CD14-positive monocyte (primary cell): ENCODE data around the gene ITFG2. TPM values are rescaled to one million over a fixed set of nuclear protein-coding genes. Genes with fewer than 3 reads are reported as not detected.
A peak's percentile ranks its signal among the peaks of the same experiment; 100 is the strongest.
"Not testable (repeated sequence)": the region's sequence is repeated elsewhere in the genome, so short reads cannot be mapped to it uniquely, and the experiment has no call there.

Experiments
- DNase-seq, 3 donors: peaks; one replicate each; pipeline ENCODE4 v3.0.0-alpha.2; 2011 to 2022
- H2AFZ ChIP-seq: 2 replicates; pipeline ENCODE4 v1.6.0; 2012; ENCODE audit warnings: mild to moderate bottlenecking, low read depth, low read length, inconsistent platforms; ENCODE audit not compliant: insufficient read depth, poor library complexity, severe bottlenecking
- H3K27ac ChIP-seq, 2 donors: 1 replicate in 1 of 2; 2 replicates in 1 of 2; pipeline ENCODE4 v1.5.1; 2012 to 2013; ENCODE audit warnings: low read length in 2 of 2, control low read depth in 1 of 2, inconsistent platforms in 1 of 2, low read depth in 1 of 2, mild to moderate bottlenecking in 1 of 2
- H3K27me3 ChIP-seq, 2 donors: one replicate each; pipeline versions ENCODE4 v1.6.0 to v1.6.1; 2011 to 2013; ENCODE audit warnings: low read length in 2 of 2; ENCODE audit not compliant: control insufficient read depth in 2 of 2, insufficient read depth in 2 of 2
- H3K36me3 ChIP-seq, 2 donors: replicated peaks in 1 of 2; 1 replicate in 1 of 2; 2 replicates in 1 of 2; pipeline versions ENCODE4 v1.5.1 to v1.6.1; 2012 to 2013; ENCODE audit warnings: low read length in 2 of 2, control low read depth in 1 of 2, inconsistent platforms in 1 of 2, mild to moderate bottlenecking in 1 of 2; ENCODE audit not compliant: insufficient read depth in 2 of 2, control insufficient read depth in 1 of 2
- H3K4me1 ChIP-seq, 2 donors: 1 replicate in 1 of 2; 2 replicates in 1 of 2; pipeline versions ENCODE4 v1.5.1 to v1.6.1; 2012 to 2013; ENCODE audit warnings: low read length in 2 of 2, control low read depth in 1 of 2, inconsistent platforms in 1 of 2, mild to moderate bottlenecking in 1 of 2, moderate library complexity in 1 of 2; ENCODE audit not compliant: insufficient read depth in 2 of 2, control insufficient read depth in 1 of 2
- H3K4me2 ChIP-seq: replicated peaks from 2 replicates; pipeline ENCODE3; 2012; ENCODE audit warnings: low read length, moderate library complexity, mild to moderate bottlenecking; ENCODE audit not compliant: poor library complexity, severe bottlenecking; ENCODE audit errors: extremely low read depth
- H3K4me3 ChIP-seq, 3 experiments: fragments of 200-600 bp in 1 of 3; sonication (generic) in 1 of 3; replicated peaks in 1 of 3; 1 replicate in 2 of 3; 2 replicates in 1 of 3; pipeline ENCODE4 v1.5.1; 2011 to 2013; ENCODE audit warnings: low read length in 3 of 3, mild to moderate bottlenecking in 3 of 3, control low read depth in 2 of 3, low read depth in 2 of 3, inconsistent platforms in 1 of 3, moderate library complexity in 1 of 3
- H3K79me2 ChIP-seq: 2 replicates; pipeline ENCODE4 v1.6.0; 2012; ENCODE audit warnings: mild to moderate bottlenecking, control low read depth, inconsistent platforms, low read length, moderate library complexity; ENCODE audit not compliant: insufficient read depth
- H3K9ac ChIP-seq: 2 replicates; pipeline ENCODE4 v1.6.0; 2017; ENCODE audit warnings: low read length, mild to moderate bottlenecking; ENCODE audit not compliant: insufficient read depth, poor library complexity, severe bottlenecking
- H3K9me3 ChIP-seq, 2 donors: replicated peaks in 1 of 2; 1 replicate in 1 of 2; 2 replicates in 1 of 2; pipeline versions ENCODE4 v1.5.1 to v1.6.1; 2012 to 2013; ENCODE audit warnings: low read length in 2 of 2, control low read depth in 1 of 2; ENCODE audit not compliant: control insufficient read depth in 1 of 2, insufficient read depth in 1 of 2
- H4K20me1 ChIP-seq: 2 replicates; pipeline ENCODE4 v1.6.0; 2012; ENCODE audit warnings: mild to moderate bottlenecking, low read length, control low read depth, moderate library complexity; ENCODE audit not compliant: insufficient read depth
- H3K27ac Mint-ChIP-seq, 7 donors: one replicate each; pipeline ENCODE4 v1.8.0; 2020; ENCODE audit warnings: mild to moderate bottlenecking in 7 of 7, mixed read lengths in 7 of 7, moderate library complexity in 6 of 7, inconsistent platforms in 2 of 7
- H3K27me3 Mint-ChIP-seq, 3 donors: one replicate each; pipeline ENCODE4 v1.8.0; 2021 to 2022; ENCODE audit warnings: low read depth in 3 of 3, mild to moderate bottlenecking in 3 of 3, mixed read lengths in 3 of 3, moderate library complexity in 3 of 3, inconsistent platforms in 1 of 3
- H3K36me3 Mint-ChIP-seq, 2 donors: one replicate each; pipeline ENCODE4 v1.8.0; 2020; ENCODE audit warnings: mixed read lengths in 2 of 2, inconsistent platforms in 1 of 2, mild to moderate bottlenecking in 1 of 2
- H3K4me1 Mint-ChIP-seq: one replicate; pipeline ENCODE4 v1.8.0; 2020; ENCODE audit warnings: mild to moderate bottlenecking, mixed read lengths
- H3K4me3 Mint-ChIP-seq, 2 donors: one replicate each; pipeline ENCODE4 v1.8.0; 2020; ENCODE audit warnings: mild to moderate bottlenecking in 2 of 2, mixed read lengths in 2 of 2, moderate library complexity in 1 of 2
- H3K9me3 Mint-ChIP-seq, 7 donors: one replicate each; pipeline ENCODE4 v1.8.0; 2020 to 2022; ENCODE audit warnings: mixed read lengths in 7 of 7, mild to moderate bottlenecking in 6 of 7, moderate library complexity in 6 of 7, inconsistent platforms in 2 of 7
- CTCF ChIP-seq: fragments of 200-600 bp; IDR thresholded peaks from one replicate; pipeline ENCODE4 v1.8.0; 2022; ENCODE audit warnings: antibody characterized with exemption, mild to moderate bottlenecking
- WGBS: methylation state at CpG from one replicate; pipeline ENCODE4 v1.1.5; 2013; ENCODE audit warnings: missing lambda C conversion rate; ENCODE audit not compliant: insufficient coverage; 5-methylcytosine and 5-hydroxymethylcytosine counted together
- intact Hi-C, 2 donors: fragments of 100-400 bp; cut with micrococcal nuclease; formaldehyde crosslinking; loops; one replicate each; pipeline versions ENCODE4 v1.15.0 to v1.15.1; 2023
- polyA plus RNA-seq, 3 donors: library from polyadenylated mRNA; depleted of rRNA in 1 of 3; unstranded in 2 of 3; stranded (reverse) in 1 of 3; fragments of 300-500 nt in 2 of 3; fragments of >200 nt in 1 of 3; fragmentation: Illumina TruSeq in 2 of 3; gene quantifications; 1 replicate in 2 of 3; 2 replicates in 1 of 3; pipeline ENCODE4 v1.2.3, GENCODE V29; 2012 to 2021

Gene ITFG2
- polyA plus RNA-seq, 3 donors: 19.1 to 51.2 (median 24.0) TPM

- Mint-ChIP-seq H3K27me3 (peaks cover 2 to 3% (median 2%) of the 10 kb centered on the region in 3 donors), H3K4me3 (no peak overlapping the region), H3K9me3 (peaks cover 0 to 3% (median 0%) of the 10 kb centered on the region in 7 donors), H3K4me1 (no peaks in the 10 kb centered on the region), H3K27ac (peak overlapping the region in 2 of 7 donors; percentile 3 to 28), H3K36me3 (no peaks in the 10 kb centered on the region)
- H3K79me2 ChIP-seq: no peaks in the 10 kb centered on the region
- intact Hi-C loops: no loop called here
- no peak overlapping the region for H3K9ac ChIP-seq
- H3K4me1 ChIP-seq: no peaks in the 10 kb centered on the region
- WGBS: 59% methylated on average over 3 of the region's 10 CpGs
- H3K27ac ChIP-seq: no peak overlapping the region
- no peak for DNase-seq
- no peak overlapping the region for H3K4me2 ChIP-seq
- H3K9me3 ChIP-seq: no peaks in the 10 kb centered on the region
- H3K4me3 ChIP-seq: no peak overlapping the region
- no peaks in the 10 kb centered on the region for H4K20me1 ChIP-seq
- H2AFZ ChIP-seq: no peak overlapping the region
- no peak for TF ChIP-seq CTCF
- H3K36me3 ChIP-seq: no peaks in the 10 kb centered on the region
- H3K27me3 ChIP-seq: no peaks in the 10 kb centered on the region
These were observed 44.1 kb upstream of the ITFG2 start for GRCh38 chr12:2768224-2768961.

- WGBS: 85% methylated on average over 6 of the region's 11 CpGs
- Mint-ChIP-seq H3K9me3 (peaks cover 0 to 3% (median 0%) of the 10 kb centered on the region in 7 donors), H3K4me1 (no peaks in the 10 kb centered on the region), H3K27ac (no peak overlapping the region), H3K4me3 (no peak overlapping the region), H3K36me3 (no peaks in the 10 kb centered on the region), H3K27me3 (peaks cover 2 to 4% (median 2%) of the 10 kb centered on the region in 3 donors)
- Histone ChIP-seq H2AFZ (no peak overlapping the region), H3K27me3 (no peaks in the 10 kb centered on the region), H4K20me1 (no peaks in the 10 kb centered on the region), H3K4me2 (no peak overlapping the region), H3K4me3 (no peak overlapping the region), H3K9me3 (no peaks in the 10 kb centered on the region), H3K9ac (no peak overlapping the region), H3K4me1 (no peaks in the 10 kb centered on the region), H3K79me2 (no peaks in the 10 kb centered on the region), H3K36me3 (no peaks in the 10 kb centered on the region), H3K27ac (no peak overlapping the region)
- intact Hi-C loops: no loop called here
- DNase-seq: no peak
- TF ChIP-seq CTCF: no peak
These were observed 42.5 kb upstream of the ITFG2 start for GRCh38 chr12:2769866-2770533.

- H3K4me1 Mint-ChIP-seq, H3K4me3 Mint-ChIP-seq, H3K27ac Mint-ChIP-seq, H3K9ac ChIP-seq, H3K4me2 ChIP-seq, H3K9me3 Mint-ChIP-seq, H3K27me3 ChIP-seq, H3K4me1 ChIP-seq, H3K9me3 ChIP-seq, H3K4me3 ChIP-seq, H4K20me1 ChIP-seq, H2AFZ ChIP-seq, H3K27ac ChIP-seq, H3K36me3 ChIP-seq, intact Hi-C loops, DNase-seq, H3K79me2 ChIP-seq, H3K36me3 Mint-ChIP-seq, H3K27me3 Mint-ChIP-seq: not testable (repeated sequence)
- WGBS: 100% methylated on average over 1 of the region's 3 CpGs
These were observed 41.9 kb upstream of the ITFG2 start for GRCh38 chr12:2770544-2770943.
